ENCODE data around the gene COL21A1.

- TF ChIP-seq, protein P1, sequence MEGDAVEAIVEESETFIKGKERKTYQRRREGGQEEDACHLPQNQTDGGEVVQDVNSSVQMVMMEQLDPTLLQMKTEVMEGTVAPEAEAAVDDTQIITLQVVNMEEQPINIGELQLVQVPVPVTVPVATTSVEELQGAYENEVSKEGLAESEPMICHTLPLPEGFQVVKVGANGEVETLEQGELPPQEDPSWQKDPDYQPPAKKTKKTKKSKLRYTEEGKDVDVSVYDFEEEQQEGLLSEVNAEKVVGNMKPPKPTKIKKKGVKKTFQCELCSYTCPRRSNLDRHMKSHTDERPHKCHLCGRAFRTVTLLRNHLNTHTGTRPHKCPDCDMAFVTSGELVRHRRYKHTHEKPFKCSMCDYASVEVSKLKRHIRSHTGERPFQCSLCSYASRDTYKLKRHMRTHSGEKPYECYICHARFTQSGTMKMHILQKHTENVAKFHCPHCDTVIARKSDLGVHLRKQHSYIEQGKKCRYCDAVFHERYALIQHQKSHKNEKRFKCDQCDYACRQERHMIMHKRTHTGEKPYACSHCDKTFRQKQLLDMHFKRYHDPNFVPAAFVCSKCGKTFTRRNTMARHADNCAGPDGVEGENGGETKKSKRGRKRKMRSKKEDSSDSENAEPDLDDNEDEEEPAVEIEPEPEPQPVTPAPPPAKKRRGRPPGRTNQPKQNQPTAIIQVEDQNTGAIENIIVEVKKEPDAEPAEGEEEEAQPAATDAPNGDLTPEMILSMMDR (conservative IDR thresholded peaks at IDR 0.05) = no peak
- TF ChIP-seq ZFX (IDR thresholded peaks at IDR 0.05) = no peak
These were observed 5.0 kb downstream of the COL21A1 start for GRCh38 chr6:56242346-56242745.

Measured in C4-2B (cell line).